SK-N-SH (cell line): ENCODE measurements around the gene TP73. TPM values are rescaled to one million over a fixed set of nuclear protein-coding genes. Genes with fewer than 3 reads are reported as not detected.

Experiments
- CTCF ChIA-PET: fragments of 300-600, 350-600 bp; formaldehyde crosslinking; extraction: SDS; loops from one replicate; lab custom pipeline; 2021; lab: Yijun Ruan, JAX
- POLR2A ChIA-PET: fragments of 350-600 bp; sonication (Branson Sonifier 250); formaldehyde crosslinking; extraction: SDS; loops from one replicate; lab custom pipeline; 2020; ENCODE audit warnings: antibody characterized with exemption, inconsistent platforms; lab: Yijun Ruan, JAX
- DNase-seq: peaks from one replicate; pipeline ENCODE4 v3.0.0; 2012
- H2AFZ ChIP-seq: fragments of 200-600 bp; sonication (generic); 2 replicates; pipeline ENCODE4 v1.8.1; 2016; ENCODE audit warnings: antibody characterized with exemption, mild to moderate bottlenecking, low read depth
- H3F3A ChIP-seq: fragments of 200-600 bp; sonication (generic); replicated peaks from 2 replicates; pipeline ENCODE3; 2016; ENCODE audit warnings: antibody characterized with exemption, mild to moderate bottlenecking; ENCODE audit not compliant: insufficient read depth
- H3K27ac ChIP-seq, 2 experiments: fragments of 200-500 bp in 1 of 2; fragments of 200-600 bp in 1 of 2; sonication (Bioruptor generic) in 1 of 2; sonication (generic), shearing (Covaris generic) in 1 of 2; 2 replicates each; pipeline versions ENCODE4 v1.5.1 to v1.6.1; 2014 to 2016; ENCODE audit warnings: low read depth in 2 of 2, inconsistent platforms in 1 of 2, low read length in 1 of 2, mild to moderate bottlenecking in 1 of 2, mixed read lengths in 1 of 2
- H3K27me3 ChIP-seq: fragments of 200-600 bp; sonication (generic), shearing (Covaris generic); 2 replicates; pipeline ENCODE4 v1.6.1; 2016; ENCODE audit warnings: mixed run types; ENCODE audit not compliant: insufficient read depth
- H3K36me3 ChIP-seq, 2 experiments: fragments of 200-500 bp in 1 of 2; fragments of 200-600 bp in 1 of 2; sonication (Bioruptor generic) in 1 of 2; sonication (generic) in 1 of 2; replicated peaks in 1 of 2; 2 replicates each; pipeline versions ENCODE3 to v1.5.1; 2014 to 2016; ENCODE audit warnings: low read length in 1 of 2, mild to moderate bottlenecking in 1 of 2; ENCODE audit not compliant: insufficient read depth in 2 of 2, control insufficient read depth in 1 of 2
- H3K4me1 ChIP-seq, 2 experiments: fragments of 200-500 bp in 1 of 2; fragments of 200-600 bp in 1 of 2; sonication (Bioruptor generic) in 1 of 2; sonication (generic), shearing (Covaris generic) in 1 of 2; 2 replicates each; pipeline versions ENCODE4 v1.5.1 to v1.6.1; 2014 to 2016; ENCODE audit warnings: low read depth in 1 of 2, low read length in 1 of 2, mixed run types in 1 of 2; ENCODE audit not compliant: insufficient read depth in 2 of 2, control insufficient read depth in 1 of 2
- H3K4me2 ChIP-seq: fragments of 200-600 bp; sonication (generic), shearing (Covaris generic); 2 replicates; pipeline ENCODE4 v1.6.1; 2017; ENCODE audit warnings: mixed run types
- H3K4me3 ChIP-seq, 2 experiments: fragments of 200-500 bp in 1 of 2; fragments of 200-600 bp in 1 of 2; sonication (Bioruptor generic) in 1 of 2; sonication (generic), shearing (Covaris generic) in 1 of 2; 2 replicates each; pipeline versions ENCODE4 v1.5.1 to v1.8.1; 2014 to 2016; ENCODE audit warnings: low read depth in 2 of 2, inconsistent platforms in 1 of 2, low read length in 1 of 2, mild to moderate bottlenecking in 1 of 2, mixed read lengths in 1 of 2, moderate library complexity in 1 of 2
- H3K79me2 ChIP-seq: fragments of 200-600 bp; sonication (generic); 2 replicates; pipeline ENCODE4 v1.8.1; 2017; ENCODE audit warnings: mild to moderate bottlenecking; ENCODE audit not compliant: insufficient read depth
- H3K9ac ChIP-seq: fragments of 200-600 bp; sonication (generic); 2 replicates; pipeline ENCODE4 v1.6.1; 2017; ENCODE audit warnings: mixed run types
- H3K9me2 ChIP-seq: fragments of 200-600 bp; sonication (generic); 2 replicates; pipeline ENCODE4 v1.6.1; 2017; ENCODE audit warnings: mixed run types
- H3K9me3 ChIP-seq: fragments of 200-600 bp; sonication (generic); 2 replicates; pipeline ENCODE4 v1.6.1; 2017; ENCODE audit warnings: mixed run types, mild to moderate bottlenecking, moderate library complexity
- H4K20me1 ChIP-seq: fragments of 200-600 bp; sonication (generic); 2 replicates; pipeline ENCODE4 v1.6.1; 2017; ENCODE audit warnings: mild to moderate bottlenecking, mixed run types; ENCODE audit not compliant: insufficient read depth
- CHD2 ChIP-seq: fragments of 150-350 bp; IDR thresholded peaks from 2 replicates; pipeline ENCODE4 v1.6.1; 2018; ENCODE audit warnings: low read length; ENCODE audit not compliant: partially characterized antibody
- ELF1 ChIP-seq: IDR thresholded peaks from 2 replicates; pipeline ENCODE4 v1.4.0; 2012
- FOXM1 ChIP-seq: IDR thresholded peaks from 2 replicates; pipeline ENCODE4 v1.4.0; 2012; ENCODE audit warnings: low read depth, mild to moderate bottlenecking
- GABPA ChIP-seq: IDR thresholded peaks from 2 replicates; pipeline ENCODE4 v1.4.0; 2012; ENCODE audit warnings: low read depth, mild to moderate bottlenecking
- MEF2A ChIP-seq: IDR thresholded peaks from 2 replicates; pipeline ENCODE4 v1.4.0; 2012; ENCODE audit warnings: low read depth, borderline replicate concordance
- NFIC ChIP-seq: IDR thresholded peaks from 2 replicates; pipeline ENCODE4 v1.4.0; 2012; ENCODE audit warnings: borderline replicate concordance
- NRF1 ChIP-seq: IDR thresholded peaks from 2 replicates; pipeline ENCODE4 v1.6.1; 2012; ENCODE audit warnings: low read depth, mild to moderate bottlenecking, low read length
- RCOR1 ChIP-seq: fragments of 150-350 bp; IDR thresholded peaks from 2 replicates; pipeline ENCODE4 v1.6.1; 2017; ENCODE audit warnings: antibody characterized with exemption, low read length
- RFX5 ChIP-seq: IDR thresholded peaks from 2 replicates; pipeline ENCODE4 v1.6.1; 2012; ENCODE audit warnings: mild to moderate bottlenecking, improper control_type of control experiment, low read length
- TCF12 ChIP-seq: IDR thresholded peaks from 2 replicates; pipeline ENCODE4 v1.4.0; 2012
- TEAD4 ChIP-seq: IDR thresholded peaks from 2 replicates; pipeline ENCODE4 v1.4.0; 2012; ENCODE audit warnings: mild to moderate bottlenecking, borderline replicate concordance; ENCODE audit not compliant: insufficient read depth
- YY1 ChIP-seq: IDR thresholded peaks from 2 replicates; pipeline ENCODE4 v1.4.0; 2012; ENCODE audit warnings: low read depth, mild to moderate bottlenecking
- WGBS: methylation state at CpG from one replicate; pipeline ENCODE4 v1.1.6; 2017; ENCODE audit warnings: low lambda C conversion rate; 5-methylcytosine and 5-hydroxymethylcytosine counted together
- polyA plus RNA-seq, 3 experiments: library from polyadenylated mRNA; depleted of rRNA; stranded (reverse); fragments of >200 nt; gene quantifications; 2 replicates each; pipeline ENCODE4 v1.2.3, GENCODE V29; 2012
- TF ChIP-seq, protein P1 (sequence below): IDR thresholded peaks from 2 replicates; pipeline ENCODE4 v1.4.0; 2012; ENCODE audit warnings: low read depth
- TF ChIP-seq, protein P2 (sequence below): fragments of 150-350 bp; IDR thresholded peaks from 2 replicates; pipeline ENCODE4 v1.6.1; 2016; ENCODE audit warnings: mild to moderate bottlenecking, low read depth, low read length
- TF ChIP-seq, protein P3 (sequence below): IDR thresholded peaks from 2 replicates; pipeline ENCODE4 v1.4.0; 2012; ENCODE audit warnings: low read depth, borderline replicate concordance
- TF ChIP-seq, protein P4 (sequence below): fragments of 200-600 bp; sonication (generic); IDR thresholded peaks from 2 replicates; pipeline ENCODE4 v1.6.1; 2017; ENCODE audit warnings: antibody characterized with exemption, mild to moderate bottlenecking, moderate library complexity

Gene TP73
- polyA plus RNA-seq, 1 of the 3 experiments (the other 2 are of a cell fraction), result 0.64 TPM

DNA sequence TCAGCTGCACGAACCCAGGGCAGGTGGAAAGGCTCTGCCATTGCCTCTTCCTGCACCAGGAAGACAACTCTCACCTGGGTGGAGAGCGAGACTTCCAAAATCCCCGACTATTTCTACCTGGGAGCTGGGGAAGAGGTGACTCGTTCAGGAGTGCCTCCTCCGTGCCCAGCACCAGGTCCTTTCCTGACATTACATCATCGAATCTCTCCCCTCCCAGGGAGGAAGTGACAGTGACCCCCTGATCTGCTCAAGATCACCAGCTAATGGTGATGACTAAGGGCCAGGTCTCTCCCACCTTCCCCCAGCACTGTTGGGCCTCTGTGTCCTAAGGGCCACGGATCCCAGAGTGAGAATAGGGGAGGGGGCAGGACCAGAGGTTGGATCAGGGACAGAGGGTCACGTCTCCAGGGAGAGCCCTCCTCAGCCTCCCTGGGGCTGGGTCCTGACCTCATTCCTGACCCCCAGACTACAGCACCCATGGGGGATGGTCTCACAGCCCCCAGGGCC lies 47.8 kb upstream of the TP73 start (continued):
- no peak for TF ChIP-seq NFIC
- no peak for TF ChIP-seq CHD2
- TF ChIP-seq GABPA, result no peak
- TF ChIP-seq, all 33 proteins: peak for 0

DNA sequence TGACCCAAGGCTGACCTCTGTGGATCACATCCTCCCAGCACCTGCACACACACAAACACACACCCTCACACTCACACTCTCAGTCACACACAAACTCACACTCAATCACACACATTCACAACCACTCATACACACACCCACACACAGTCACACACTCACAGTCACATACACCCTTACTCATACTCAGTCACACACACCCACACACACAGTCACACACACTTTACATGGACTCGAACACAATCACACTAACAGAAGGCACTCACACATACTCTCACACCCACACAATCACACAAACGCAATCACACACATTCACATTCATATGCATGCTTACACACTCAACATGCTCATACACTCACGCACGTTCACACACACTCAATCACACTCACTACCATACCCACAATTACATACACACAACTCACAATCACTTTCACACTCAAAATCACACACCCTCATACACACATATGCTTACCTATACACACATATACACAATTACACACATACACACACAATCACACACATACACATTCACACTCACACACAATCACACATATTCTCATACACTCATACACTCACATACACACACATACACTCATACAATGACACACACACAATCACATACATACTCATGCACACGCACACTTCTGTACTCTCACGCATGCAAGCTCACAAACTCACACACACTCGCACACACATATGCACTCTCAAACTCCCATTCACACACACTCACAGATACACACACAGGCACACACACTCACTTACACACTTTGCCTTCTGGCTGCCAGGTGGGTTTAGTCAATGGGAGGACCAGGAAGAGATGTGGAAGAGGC lies 47.1 kb upstream of the TP73 start:
- no peak overlapping the region for H3K27ac ChIP-seq
- H3K79me2 ChIP-seq, result no peaks in the 10 kb centered on the region
- H4K20me1 ChIP-seq, result no peaks in the 10 kb centered on the region
- H3F3A ChIP-seq, result no peaks in the 10 kb centered on the region
- H3K9ac ChIP-seq, result no peak overlapping the region
- POLR2A ChIA-PET, result no interaction called here
- TF ChIP-seq NRF1, result no peak
- no peak for TF ChIP-seq RFX5
- TF ChIP-seq, all 33 proteins: peak for 0
- CTCF ChIA-PET, result interaction anchor here (1.3 to 2.7 kb wide), 5 partner anchors 14 to 114 kb away, joined by 3 to 10 read pairs (median 3); no protein-coding TSS in a partner anchor
- H3K4me1 ChIP-seq, result peaks cover 0 to 29% of the 10 kb centered on the region in 2 experiments; a peak in 1 of 4 replicates
- 87% methylated on average over 7 of the region's 7 CpGs for WGBS
- H3K9me2 ChIP-seq, result no peaks in the 10 kb centered on the region
- no peaks in the 10 kb centered on the region for H3K36me3 ChIP-seq
- H3K9me3 ChIP-seq, result no peaks in the 10 kb centered on the region
- no peak for DNase-seq
- H3K27me3 ChIP-seq, result no peaks in the 10 kb centered on the region
- H2AFZ ChIP-seq, result no peak overlapping the region
- no peak overlapping the region for H3K4me3 ChIP-seq
- H3K4me2 ChIP-seq, result no peak overlapping the region

DNA sequence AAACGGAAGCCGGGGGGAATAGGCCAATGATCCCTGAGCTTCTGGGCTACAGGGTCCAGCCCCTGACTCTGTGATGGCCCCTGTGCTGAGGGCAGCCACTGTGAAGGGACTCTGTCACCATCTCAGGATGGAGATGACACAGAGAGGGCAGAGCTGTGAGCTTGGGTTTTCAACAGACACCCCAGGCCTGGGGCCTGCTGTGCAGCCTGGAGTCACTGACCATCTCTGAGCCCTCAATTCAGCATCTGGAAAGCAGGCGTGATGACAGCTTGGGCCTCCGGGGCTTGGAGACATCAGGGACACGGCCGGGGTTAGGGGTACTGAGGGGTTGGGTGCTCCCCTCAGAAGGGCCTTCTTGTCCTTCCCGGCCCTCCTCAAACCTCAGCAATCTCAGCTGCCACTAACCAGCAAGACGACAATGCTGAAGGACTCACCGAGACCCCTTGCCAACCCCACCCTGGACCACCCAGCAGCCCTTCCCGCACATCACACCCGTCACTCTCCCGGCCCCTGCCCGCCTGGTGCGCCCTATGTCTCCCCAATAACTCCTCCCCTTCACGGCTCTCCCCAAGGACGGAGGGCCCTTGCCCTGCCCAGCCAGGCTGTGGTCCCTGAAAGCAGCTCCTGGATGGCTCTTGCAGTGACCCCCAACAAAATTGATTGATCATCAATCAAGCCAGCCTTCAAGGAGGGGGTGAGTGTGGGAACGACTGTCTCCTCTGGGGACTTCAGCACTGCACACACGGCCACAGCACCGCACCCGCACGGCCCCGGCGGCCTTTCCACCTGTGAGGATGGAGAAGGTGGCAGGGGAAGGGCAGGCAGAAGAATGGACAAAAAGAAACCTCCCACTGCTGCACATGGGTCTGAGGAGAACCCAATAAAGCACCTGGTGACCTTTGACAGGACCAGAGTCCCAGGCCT lies 45.3 kb upstream of the TP73 start:
- POLR2A ChIA-PET, result no interaction called here
- DNase-seq, result no peak
- H3K4me3 ChIP-seq, result no peak overlapping the region
- H3K27me3 ChIP-seq, result no peaks in the 10 kb centered on the region
- no peak overlapping the region for H3K27ac ChIP-seq
- CTCF ChIA-PET, result interaction anchor here (1.0 to 3.6 kb wide), 8 partner anchors 9 to 154 kb away, joined by 3 to 21 read pairs (median 5); no protein-coding TSS in a partner anchor
- H3K36me3 ChIP-seq, result no peaks in the 10 kb centered on the region
- no peaks in the 10 kb centered on the region for H3F3A ChIP-seq
- H2AFZ ChIP-seq, result no peak overlapping the region
- H3K9me3 ChIP-seq, result no peaks in the 10 kb centered on the region
- no peak overlapping the region for H3K9ac ChIP-seq
- WGBS, result 83% methylated on average over 13 of the region's 23 CpGs
- H3K4me2 ChIP-seq, result no peak overlapping the region
- H3K4me1 ChIP-seq, result peaks cover 0 to 36% of the 10 kb centered on the region in 2 experiments; a peak in 1 of 4 replicates
- no peaks in the 10 kb centered on the region for H3K79me2 ChIP-seq
- no peaks in the 10 kb centered on the region for H4K20me1 ChIP-seq
- H3K9me2 ChIP-seq, result no peaks in the 10 kb centered on the region
- TF ChIP-seq, protein P1, sequence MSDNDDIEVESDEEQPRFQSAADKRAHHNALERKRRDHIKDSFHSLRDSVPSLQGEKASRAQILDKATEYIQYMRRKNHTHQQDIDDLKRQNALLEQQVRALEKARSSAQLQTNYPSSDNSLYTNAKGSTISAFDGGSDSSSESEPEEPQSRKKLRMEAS, result no peak
- TF ChIP-seq YY1 (no peak), MEF2A (no peak), TEAD4 (no peak), RCOR1 (no peak), TCF12 (no peak), FOXM1 (no peak), NRF1 (no peak), ELF1 (no peak), RFX5 (no peak)
- TF ChIP-seq, protein P2, sequence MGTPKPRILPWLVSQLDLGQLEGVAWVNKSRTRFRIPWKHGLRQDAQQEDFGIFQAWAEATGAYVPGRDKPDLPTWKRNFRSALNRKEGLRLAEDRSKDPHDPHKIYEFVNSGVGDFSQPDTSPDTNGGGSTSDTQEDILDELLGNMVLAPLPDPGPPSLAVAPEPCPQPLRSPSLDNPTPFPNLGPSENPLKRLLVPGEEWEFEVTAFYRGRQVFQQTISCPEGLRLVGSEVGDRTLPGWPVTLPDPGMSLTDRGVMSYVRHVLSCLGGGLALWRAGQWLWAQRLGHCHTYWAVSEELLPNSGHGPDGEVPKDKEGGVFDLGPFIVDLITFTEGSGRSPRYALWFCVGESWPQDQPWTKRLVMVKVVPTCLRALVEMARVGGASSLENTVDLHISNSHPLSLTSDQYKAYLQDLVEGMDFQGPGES, result no peak
- TF ChIP-seq, protein P3, sequence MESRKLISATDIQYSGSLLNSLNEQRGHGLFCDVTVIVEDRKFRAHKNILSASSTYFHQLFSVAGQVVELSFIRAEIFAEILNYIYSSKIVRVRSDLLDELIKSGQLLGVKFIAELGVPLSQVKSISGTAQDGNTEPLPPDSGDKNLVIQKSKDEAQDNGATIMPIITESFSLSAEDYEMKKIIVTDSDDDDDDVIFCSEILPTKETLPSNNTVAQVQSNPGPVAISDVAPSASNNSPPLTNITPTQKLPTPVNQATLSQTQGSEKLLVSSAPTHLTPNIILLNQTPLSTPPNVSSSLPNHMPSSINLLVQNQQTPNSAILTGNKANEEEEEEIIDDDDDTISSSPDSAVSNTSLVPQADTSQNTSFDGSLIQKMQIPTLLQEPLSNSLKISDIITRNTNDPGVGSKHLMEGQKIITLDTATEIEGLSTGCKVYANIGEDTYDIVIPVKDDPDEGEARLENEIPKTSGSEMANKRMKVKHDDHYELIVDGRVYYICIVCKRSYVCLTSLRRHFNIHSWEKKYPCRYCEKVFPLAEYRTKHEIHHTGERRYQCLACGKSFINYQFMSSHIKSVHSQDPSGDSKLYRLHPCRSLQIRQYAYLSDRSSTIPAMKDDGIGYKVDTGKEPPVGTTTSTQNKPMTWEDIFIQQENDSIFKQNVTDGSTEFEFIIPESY, result no peak
- TF ChIP-seq, protein P4, sequence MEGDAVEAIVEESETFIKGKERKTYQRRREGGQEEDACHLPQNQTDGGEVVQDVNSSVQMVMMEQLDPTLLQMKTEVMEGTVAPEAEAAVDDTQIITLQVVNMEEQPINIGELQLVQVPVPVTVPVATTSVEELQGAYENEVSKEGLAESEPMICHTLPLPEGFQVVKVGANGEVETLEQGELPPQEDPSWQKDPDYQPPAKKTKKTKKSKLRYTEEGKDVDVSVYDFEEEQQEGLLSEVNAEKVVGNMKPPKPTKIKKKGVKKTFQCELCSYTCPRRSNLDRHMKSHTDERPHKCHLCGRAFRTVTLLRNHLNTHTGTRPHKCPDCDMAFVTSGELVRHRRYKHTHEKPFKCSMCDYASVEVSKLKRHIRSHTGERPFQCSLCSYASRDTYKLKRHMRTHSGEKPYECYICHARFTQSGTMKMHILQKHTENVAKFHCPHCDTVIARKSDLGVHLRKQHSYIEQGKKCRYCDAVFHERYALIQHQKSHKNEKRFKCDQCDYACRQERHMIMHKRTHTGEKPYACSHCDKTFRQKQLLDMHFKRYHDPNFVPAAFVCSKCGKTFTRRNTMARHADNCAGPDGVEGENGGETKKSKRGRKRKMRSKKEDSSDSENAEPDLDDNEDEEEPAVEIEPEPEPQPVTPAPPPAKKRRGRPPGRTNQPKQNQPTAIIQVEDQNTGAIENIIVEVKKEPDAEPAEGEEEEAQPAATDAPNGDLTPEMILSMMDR, result no peak
